SK-N-MC (cell line): ENCODE measurements around the gene AMZ2.

Experiments
- EZH2 ChIP-seq: fragments of 200-600 bp; sonication (generic); IDR thresholded peaks from one replicate; pipeline ENCODE4 v1.6.1; 2017; ENCODE audit warnings: antibody characterized with exemption
- FOXP2 ChIP-seq: optimal IDR thresholded peaks from 2 replicates; pipeline ENCODE3; 2011; ENCODE audit warnings: mild to moderate bottlenecking, moderate library complexity; ENCODE audit not compliant: insufficient read depth; ENCODE audit errors: extremely low read length, control extremely low read depth
- POLR2AphosphoS5 ChIP-seq: IDR thresholded peaks from 2 replicates; pipeline ENCODE4 v1.6.1; 2012; ENCODE audit warnings: mild to moderate bottlenecking, low read depth, low read length, borderline replicate concordance

DNA sequence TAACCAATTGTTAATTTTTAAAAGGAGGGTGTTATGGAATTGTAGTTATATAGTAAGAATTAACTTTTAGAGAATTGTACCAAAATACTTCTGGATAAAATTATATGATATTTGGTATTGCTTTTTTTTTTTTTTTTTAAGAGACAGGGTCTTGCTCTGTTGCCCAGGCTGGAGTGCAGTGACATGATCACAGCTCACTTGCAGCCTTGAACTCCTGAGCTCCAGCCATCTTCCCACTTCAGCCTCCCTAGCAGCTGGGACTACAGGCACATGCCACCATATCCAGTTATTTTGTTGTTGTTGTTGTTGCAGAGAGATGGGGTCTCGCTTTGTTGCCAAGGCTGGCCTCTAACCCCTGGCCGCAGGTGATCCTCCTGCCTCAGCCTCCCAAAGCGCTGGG, 52.0 kb downstream of the AMZ2 start:
- no peak for TF ChIP-seq POLR2AphosphoS5
- TF ChIP-seq EZH2 = no peak
- no peak for TF ChIP-seq FOXP2
